NCI-H187 (cell line): Measurements from ENCODE around the gene ANAPC16.
"Not testable (repeated sequence)": the region's sequence is repeated elsewhere in the genome, so short reads cannot be mapped to it uniquely, and the experiment has no call there.

Experiments used
- DNase-seq, 2 experiments: peaks; one replicate each; lab custom pipeline; 2025; lab: John Stamatoyannopoulos, UW

The ANAPC16 gene

DNA sequence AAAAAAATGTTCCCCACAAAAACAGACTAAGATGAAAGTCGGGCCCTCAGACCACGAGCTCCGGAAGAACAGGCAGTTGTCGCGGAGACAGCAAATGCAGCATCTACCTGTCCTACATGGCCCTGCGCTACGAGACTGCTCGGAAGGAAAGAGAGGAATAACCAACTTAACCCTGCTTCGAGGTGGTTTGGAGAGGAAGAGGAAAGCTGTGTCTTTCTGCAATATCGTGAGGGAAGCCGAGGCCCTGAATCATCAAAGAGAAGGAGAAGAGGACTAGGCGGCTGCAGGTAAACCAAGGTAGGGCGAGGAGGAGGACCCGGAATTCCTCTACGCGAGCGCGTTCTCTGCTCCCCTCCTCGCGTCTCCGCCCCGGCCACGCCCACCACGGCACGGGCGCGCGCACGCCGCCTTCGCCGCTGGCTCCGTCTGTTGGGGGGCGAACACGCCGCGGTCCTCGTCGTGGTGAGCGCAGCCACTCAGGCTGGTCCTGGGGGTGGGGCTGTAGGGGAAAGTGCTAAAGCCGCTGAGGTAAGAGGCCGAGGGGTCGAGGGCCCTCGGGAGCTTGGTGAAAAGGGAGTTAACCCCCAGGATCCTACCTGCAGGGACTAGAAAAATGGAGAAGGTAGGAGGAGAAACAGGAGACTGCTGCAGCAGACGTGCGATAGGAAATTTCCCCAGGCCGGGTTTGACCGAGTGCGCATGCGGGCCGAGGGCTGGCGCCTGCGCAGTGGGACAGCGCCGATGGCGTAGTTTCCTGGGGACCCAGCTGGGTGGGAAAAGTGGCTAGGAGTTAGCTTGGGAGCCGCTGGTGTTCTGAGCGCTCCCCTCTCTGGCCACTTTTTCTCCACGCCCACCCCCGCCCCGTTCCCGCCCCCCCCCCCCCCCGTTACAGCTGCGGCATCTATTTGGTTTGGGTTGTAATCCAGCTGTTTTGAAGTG is at the start of gene ANAPC16, which contains the start of gene ASCC1:
ANAPC16 (plus strand) TSS at position 402 of the 939 bp plus-strand sequence. CDS start 7,903 bp downstream, outside the sequence.
ASCC1 (minus strand) TSS at position 666 of the 939 bp plus-strand sequence. CDS start 2,978 bp downstream, outside the sequence.
- peak; percentile 41 to 75 for DNase-seq

DNA sequence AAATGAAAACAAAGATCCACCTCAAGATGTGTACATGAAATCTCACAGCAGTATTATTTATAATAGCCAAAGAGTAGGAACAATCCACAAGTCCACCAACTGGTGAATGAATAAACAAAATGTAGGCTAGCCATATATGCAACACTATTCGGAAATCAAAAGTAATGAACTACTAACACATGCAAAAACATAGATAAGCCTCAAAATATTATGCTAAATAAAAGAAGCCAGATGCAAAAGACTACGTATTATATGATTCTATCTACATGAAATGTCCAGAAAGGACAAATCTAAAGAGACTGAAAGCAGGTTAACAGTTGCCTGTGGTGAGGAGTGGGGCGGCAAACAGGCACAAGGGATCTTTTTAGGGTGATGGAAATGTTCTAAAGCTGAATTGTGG is 48.7 kb upstream of the ANAPC16 start:
- DNase-seq: no peak

DNA sequence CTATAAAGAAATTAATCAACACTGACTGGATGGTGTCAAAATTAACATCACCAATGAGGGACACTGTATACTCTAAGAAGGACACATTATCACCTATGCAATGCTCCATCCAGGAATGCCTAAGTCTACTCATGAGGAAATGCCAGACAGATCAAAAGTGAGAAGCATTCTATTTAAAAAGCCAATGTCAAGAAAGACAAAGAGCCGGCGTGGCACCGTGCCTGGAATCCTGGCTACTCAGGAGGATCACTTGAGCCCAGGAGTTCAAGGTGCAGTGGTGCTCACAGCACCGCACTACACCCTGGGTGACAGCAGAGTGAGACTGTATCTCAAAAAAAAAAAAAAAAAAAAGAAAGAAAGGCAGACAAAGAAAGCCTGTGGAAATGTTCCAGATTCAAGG is 45.5 kb upstream of the ANAPC16 start:
- no peak for DNase-seq

DNA sequence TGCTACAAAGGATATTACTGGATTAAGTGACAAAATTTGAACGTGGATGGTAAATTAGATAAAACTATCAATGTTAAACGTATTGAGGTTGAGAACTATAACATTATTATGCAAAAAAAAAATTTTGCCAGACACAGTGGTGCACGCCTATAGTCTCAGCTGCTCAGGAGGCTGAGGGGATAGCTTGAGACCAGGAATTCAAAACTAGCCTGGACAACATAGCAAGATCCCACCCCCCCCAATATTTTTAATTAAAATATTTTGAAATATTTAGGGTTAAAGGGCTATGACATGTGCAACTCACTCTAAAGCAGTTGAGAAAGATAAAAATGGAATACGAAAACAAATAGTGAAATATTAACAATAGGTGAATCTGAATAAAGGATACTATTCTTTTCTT is 45.1 kb upstream of the ANAPC16 start:
- no peak for DNase-seq

DNA sequence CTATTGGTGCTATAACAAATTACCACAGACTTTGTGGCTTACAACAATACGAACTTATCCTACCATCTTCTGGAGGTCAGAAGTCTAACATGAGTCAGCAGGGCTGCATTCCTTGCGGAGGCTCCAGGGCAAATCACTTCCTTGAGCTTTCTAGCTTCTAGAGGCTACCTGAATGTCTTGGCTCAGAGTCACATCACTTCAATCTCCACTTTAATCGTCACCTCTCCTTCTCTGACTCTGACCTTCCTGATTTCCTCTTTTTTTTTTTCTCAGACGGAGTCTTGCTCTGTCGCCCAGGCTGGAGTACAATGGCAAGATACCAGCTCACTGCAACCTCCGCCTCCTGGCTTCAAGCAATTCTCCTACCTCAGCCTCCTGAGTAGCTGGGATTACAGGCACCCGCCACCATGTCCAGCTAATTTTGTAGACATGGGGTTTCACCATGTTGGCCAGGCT is 44.6 kb upstream of the ANAPC16 start:
- DNase-seq: no peak

DNA sequence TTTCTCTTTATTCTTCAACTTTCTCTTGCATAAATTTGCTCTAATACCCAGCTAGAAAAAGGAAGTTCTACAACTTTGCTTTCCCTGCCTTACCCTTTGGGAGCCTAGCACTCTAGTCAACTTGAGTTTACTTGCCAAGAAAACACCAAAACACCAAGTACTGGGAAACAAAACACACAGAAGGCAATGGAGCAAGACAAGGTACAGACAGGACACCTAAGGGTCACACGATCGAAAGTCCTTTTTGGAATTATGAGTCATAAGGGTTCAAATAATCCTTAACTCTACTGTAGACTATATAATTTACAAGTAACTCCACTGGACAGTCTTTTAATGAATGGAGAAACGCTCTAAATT is 42.6 kb upstream of the ANAPC16 start:
- no peak for DNase-seq

DNA sequence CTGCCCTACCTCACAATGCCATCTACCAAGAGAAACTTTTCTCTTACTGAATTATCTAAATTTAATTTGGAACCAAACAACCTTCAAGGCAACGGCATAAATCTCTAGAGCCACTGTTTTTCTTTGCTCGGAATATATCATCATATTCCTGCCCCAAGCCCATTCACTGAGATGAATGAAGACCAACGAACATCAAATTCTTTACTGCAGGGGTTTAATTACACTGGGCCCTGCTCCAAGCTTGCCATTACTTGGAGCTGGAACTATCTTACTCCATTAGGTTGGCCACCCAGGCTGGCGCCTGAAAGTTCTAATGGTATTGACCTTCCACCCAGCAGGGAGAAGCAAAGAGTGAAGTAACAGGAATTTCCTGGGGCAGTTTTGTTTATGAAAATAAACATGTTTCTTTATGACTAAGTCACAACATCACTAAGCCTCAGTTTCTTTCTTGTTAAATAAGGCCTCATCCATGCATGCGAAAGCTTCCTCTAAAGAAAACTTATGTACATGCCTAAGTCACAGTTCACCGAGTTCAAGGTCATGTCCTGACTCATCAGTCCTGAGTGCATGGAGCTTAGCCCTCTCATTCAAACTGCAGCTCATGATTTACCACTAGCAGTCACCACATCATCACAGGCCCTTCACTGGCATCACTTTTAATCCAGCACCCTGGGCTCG is 42.1 kb upstream of the ANAPC16 start:
- DNase-seq: no peak

DNA sequence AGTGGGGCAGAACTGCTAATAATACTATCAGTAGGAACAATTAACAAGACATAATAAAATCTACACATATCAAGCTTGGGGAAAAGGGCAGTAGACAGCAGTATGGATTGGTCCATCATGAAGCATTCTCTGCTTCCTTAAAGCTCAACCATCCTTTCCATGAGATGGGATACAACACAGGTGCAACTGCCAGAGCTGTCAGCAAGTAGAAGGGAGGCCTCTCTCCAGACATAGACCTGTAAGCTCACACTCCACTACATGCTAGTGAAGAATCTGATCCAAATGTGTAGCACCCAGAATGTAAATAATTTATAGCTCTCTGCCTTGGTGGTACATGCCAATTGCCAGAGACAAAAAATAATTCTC is 41.5 kb upstream of the ANAPC16 start:
- DNase-seq: no peak

DNA sequence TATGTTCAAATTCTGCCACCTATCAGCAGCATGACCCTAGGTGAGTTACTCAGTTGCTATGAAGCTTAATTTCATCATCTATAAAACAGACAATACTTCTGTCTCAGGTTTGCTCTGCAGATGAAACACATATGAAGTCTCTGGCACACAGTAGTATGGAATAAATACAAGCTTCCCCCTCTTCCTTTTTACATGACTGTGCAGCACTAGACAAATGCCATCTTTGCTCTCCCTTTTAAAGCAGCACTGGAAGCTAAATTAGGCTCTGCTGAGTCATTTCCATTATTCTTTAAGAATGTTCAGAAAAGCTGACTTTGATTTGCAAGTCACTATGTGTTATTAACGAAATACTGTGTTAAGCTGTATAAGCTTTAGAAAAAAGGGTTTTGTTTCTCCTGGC is 40.7 kb upstream of the ANAPC16 start:
- no peak for DNase-seq

DNA sequence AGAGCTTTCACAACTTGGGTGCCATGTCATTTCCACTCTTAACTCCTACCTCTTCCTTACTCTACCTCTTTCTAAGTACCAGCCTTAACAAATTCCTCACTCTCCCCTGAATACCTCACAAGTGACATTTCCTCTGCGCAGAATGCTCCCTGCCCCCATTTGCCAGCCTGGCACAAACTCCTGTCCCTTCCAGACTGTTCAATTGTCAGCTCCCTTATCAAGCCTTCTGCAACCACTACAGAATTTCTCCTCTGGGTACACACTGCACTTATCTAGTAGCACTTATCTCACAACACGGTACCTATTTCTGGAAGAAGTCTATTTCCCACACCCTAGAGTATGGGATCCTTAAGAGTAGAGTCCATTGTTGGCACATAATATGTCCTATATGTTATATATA is 39.1 kb upstream of the ANAPC16 start:
- no peak for DNase-seq

DNA sequence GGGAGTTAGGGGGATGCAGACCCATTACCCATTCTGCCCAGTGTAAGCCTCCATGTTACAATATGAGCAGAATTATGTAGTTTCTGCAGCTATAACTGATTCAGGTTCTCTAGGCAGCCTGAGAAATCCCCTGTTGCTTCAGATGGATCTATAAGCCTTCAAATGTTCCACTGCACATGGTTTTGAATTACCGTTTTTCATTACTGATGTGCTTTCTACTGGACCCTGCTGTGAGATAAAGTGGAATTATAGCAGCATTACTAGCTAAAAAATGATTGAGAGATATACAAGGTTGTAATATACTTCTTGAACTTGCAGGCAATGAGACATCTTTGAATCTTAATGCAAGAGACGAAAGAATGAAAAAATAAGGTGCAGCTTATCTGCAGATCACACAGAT is 38.4 kb upstream of the ANAPC16 start:
- no peak for DNase-seq

DNA sequence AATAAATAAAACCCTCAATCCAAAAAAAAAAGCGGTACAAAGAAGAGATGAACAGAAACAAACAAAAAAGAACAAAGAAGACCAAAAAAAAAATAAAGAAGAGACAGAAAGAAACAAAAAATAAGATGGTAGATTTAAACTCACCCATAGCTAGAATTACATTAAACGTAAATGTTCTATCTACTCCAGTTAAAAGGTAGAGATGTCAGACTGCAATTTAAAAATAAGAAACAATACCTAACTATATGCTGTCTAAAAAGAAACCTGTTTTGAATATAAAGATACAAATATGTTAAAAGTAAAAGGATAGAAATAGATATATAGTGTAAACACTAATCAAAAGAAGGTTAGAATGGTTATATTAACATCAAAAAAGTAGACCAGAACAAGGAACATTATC is 31.7 kb upstream of the ANAPC16 start:
- DNase-seq: no peak

DNA sequence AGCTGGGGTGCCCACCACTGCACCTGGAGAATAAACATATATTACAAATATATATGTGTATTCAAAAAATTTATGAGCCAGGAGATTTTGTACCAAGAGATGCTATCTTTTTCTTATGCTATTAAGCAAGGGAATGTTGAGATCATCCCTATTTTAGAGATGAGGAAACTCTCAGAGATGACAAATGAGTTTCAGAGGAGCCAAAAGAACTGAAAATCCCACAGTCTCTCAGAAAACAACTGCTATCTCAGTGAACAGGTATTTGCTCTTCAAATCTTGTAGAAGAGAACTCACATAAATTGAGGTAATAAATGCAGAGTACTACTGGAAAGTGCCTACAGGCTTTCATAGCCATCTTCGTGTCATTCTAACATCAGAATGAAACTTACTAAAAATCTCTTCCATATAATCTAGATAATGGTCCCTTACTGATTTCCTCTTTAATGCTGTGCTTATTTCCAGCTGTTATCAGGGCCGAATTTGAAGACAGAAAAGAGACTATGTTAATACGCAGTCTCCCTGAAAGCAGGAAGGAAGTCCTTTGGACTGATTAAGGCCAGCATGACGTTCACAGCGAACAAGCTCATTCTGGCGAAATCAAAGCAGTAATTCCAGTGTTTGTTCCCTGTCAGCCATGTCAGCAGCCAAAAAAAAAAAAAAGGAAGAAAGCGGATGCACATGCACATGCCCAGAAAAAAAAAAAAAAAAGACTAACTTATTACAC is 29.4 kb upstream of the ANAPC16 start:
- DNase-seq: no peak

DNA sequence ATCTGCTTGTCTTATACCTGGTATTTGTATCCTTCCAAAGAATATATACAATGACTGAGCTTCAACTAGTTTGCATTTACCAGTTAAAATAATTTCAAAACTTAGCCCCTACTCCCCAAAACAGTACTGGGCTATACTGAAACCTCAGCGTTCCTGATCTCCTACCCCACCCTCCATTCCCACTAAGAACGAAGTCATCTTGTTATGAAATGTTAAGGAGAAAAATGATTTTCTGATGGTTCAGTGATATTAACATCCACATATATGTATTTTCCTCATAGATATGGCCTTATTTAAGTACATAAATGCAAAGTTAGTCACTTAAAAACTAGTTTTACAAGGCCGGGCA is 28.9 kb upstream of the ANAPC16 start:
- no peak for DNase-seq

DNA sequence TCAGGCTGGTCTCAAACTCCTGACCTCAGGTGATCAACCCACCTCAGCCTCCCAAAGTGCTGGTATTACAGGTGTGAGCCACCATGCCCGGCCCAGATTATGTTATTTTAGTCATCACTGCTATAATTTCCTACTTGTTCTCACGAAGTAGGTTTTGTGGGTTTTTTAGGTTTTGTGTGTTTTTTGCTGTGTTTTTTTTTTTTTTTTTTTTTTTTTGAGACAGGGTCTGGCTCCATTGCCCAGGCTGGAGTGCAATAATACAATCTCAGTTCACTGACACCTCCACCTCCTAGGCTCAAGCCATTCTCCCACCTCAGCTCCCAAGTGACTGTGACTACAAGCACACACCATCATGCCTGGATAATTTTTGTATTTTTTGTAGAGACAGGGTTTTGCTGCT is 20.9 kb upstream of the ANAPC16 start:
- no peak for DNase-seq

DNA sequence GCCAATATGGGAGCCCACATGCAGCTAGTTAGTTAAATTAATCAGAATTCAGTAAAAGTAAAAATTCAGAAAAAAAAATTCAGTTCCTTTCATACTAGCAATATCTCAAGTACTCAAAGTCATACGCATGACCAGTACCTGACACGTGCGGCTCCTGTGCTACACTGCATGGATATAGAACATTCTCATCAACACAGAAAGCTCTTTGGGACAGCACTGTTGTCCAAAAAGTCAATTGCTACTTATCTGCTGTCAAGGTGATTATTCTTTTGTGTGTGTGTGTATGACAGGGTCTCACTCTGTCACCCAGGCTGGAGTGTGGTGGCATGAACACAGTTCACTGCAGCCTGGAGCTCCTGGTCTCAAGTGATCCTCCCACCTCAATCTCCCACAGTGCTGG is 14.9 kb upstream of the ANAPC16 start:
- DNase-seq: no peak

DNA sequence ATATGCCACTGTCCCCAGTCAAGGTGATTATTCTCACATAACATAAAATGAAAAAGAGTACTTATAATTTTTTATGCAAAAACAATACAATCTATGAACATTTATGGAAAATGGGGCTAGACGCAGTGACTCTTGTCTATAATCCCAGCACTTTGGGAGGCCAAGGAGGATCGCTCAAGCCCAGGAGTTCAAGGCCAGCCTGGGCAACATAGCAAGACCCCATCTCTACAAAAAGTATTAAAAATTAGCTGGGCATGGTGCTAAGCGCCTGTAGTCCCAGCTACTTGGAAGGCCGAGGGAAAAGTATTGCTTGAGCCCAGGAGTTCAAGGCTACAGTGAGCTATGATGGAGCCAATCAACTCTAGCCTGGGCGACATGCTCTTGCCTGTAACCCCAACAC is 14.5 kb upstream of the ANAPC16 start:
- no peak for DNase-seq

DNA sequence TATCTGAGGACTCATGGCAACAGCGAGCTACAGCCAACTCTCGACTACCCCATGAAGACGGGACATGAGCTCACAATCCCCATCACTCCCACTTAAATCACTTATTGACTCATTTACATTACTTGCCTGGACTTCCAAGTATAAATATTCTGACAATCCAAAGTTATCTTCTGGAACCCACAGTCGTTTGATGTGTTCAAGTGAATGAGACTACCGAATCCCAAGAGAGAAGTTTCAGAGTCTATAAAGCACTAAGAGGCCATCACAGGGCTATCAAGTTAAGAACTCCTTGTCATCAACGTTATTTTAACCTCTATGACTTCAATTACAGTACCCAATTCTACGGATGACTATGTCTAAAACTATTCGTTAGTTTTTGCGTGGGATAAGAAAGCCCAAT is 11.5 kb upstream of the ANAPC16 start:
- DNase-seq: no peak

DNA sequence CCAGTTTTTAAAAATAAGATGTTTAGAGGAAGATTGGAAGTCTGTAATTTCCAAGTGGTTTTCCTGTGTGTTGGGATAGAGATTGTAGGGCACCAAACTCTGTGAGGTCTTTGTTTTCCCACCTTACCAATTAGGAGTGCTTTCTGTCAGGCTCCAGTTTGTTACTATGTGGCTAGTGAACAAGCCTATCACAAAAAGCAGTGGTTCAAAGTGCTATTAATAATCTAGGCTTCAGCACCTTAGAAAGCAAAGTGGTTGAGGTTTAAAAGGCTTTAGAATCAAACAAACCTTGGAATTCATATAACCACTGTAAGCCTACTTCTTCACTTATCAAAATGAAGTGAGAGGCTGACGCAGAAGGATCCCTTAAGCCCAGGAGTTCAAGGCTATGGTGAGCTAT is 11.1 kb upstream of the ANAPC16 start:
- DNase-seq: no peak

DNA sequence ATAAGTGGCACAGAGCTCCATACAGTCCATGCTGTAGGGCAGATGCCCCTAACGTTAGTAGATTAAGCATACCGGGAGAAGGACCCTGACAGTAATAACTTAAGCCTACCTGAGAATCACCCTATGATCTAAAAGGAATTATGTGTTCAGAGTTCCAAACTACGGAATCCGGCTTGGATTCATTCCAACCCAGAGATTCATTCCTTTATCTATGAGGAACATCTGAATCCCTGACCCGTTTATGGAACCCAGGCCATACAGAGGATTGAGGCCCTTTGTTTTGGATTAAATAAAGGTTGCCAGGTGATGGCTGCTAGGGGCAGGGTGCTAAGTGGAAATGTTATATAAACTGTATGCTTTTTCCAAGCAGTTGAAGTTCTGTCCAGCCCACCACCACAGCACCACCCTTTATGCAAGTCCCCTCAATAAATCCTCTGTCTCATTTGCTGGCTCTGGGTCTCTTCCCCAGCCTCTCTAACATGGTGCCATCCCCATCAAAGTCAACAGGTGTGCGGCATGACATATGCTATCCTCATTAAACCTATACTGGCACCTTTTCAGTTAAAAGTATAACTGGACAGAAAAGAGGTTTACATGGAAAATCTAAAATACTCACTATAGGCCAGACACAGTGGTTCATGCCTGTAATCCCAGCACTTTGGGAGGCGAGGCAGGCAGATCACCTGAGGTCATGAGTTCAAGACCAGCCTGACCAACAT is 9.1 kb upstream of the ANAPC16 start:
- DNase-seq: no peak

DNA sequence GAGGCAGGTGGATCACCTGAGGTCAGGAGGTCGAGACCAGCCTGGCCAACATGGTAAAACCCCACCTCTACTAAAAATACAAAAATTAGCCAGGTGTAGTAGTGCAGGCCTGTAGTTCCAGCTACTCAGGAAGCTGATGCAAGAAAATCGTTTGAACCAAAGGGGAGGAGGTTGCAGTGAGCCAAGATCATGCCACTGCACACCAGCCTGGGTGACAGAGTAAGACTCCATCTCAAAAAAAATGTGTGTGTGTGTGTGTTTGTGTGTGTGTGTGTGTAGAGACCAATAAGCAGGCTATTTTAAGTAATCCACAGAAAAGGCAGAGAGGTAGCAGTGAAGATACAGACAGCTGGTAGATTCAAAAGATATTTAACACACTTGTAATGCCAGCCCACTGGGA is 7.3 kb upstream of the ANAPC16 start:
- DNase-seq: not testable (repeated sequence)

DNA sequence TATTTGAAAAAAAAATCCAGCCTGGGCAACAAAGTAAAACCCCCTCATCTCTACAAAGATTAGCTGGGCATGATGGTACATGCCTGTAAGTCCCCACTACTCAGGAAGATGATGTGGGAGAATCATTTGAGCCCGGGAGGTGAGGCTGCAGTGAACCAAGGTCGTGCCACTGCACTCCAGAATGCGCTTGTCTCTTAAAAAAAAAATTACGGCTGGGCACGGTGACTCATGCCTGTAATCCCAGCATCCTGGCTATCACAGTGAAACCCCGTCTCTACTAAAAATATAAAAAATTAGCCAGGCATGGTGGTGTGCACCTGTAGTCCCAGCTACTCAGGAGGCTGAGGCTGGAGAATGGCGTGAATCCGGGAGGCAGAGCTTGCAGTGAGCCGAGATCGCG is 4.4 kb upstream of the ANAPC16 start:
- DNase-seq: not testable (repeated sequence)
